ENCODE results near the gene CCDC167. TPM values are rescaled to one million over a fixed set of nuclear protein-coding genes. Genes with fewer than 3 reads are reported as not detected.

The CCDC167 gene
- total RNA-seq, 2 experiments from 2014 or later = 81.4 to 138 TPM

DNA sequence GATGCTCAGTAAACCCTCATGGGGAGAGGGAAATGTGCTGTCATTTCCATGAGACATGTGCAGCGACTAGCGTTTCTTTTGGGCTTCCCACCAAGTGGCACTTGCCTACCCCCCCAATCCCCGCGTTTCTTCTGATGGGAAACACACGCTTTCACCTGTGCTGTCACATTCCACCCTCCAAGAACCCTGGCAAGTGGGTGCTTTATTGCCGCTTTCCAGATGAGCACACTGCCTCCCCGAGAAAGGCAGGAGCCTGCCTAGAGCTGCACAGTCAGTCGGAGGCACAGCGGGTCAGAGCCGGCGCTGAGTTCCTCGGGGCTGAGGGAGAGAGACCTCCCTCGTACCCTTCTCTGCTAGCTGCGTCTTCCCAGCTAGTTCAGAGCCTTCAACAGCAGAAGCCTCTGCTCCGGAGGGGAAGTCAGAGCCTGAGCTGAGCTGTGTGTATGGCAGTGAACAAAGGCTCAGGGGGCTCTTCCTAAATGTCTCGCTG lies 12.3 kb upstream of the CCDC167 start:
- Histone ChIP-seq H3K9me3 (ENCODE audit: low read length) (no peaks in the 10 kb centered on the region), H3K4me3 (ENCODE audit: low read depth, low read length, poor library complexity, severe bottlenecking) (no peak overlapping the region), H3K4me2 (ENCODE audit: low read length) (no peak overlapping the region), H3K36me3 (ENCODE audit: insufficient read depth, low read length) (no peaks in the 10 kb centered on the region), H3K27ac (ENCODE audit: low read depth, low read length, poor library complexity, severe bottlenecking) (no peak overlapping the region), H4K20me1 (ENCODE audit: insufficient read depth, low read length) (no peaks in the 10 kb centered on the region), H2AFZ (ENCODE audit: low read length) (no peak overlapping the region), H3K9me2 (ENCODE audit: insufficient read depth, low read length) (no peaks in the 10 kb centered on the region), H3K4me1 (ENCODE audit: insufficient read depth, low read length, poor library complexity, severe bottlenecking) (peaks cover 20% of the 10 kb centered on the region), H3K79me2 (ENCODE audit: insufficient read depth, low read depth, low read length) (no peaks in the 10 kb centered on the region)
- TF ChIP-seq EZH2phosphoT487 (IDR thresholded peaks at IDR 0.05; ENCODE audit: borderline replicate concordance, low read depth, low read length) (no peak), CTCF (conservative IDR thresholded peaks at IDR 0.05; ENCODE audit: low read length) (no peak)
- no TSS peak for BruUV-seq (replicated peaks)
- POLR2A ChIA-PET = interaction anchor here (0.7 to 1.5 kb wide), 2 partner anchors 11 to 48 kb away, joined by 5 to 6 read pairs; no protein-coding TSS in a partner anchor
- CTCF ChIA-PET (ENCODE audit: unreplicated experiment) = no interaction called here
- DNase-seq (ENCODE audit: low spot score) = no peak
- intact Hi-C loops (cut with micrococcal nuclease; ENCODE audit: unreplicated experiment) = no loop called here

GRCh38 chr6:37511201-37511600 lies 11.5 kb upstream of the CCDC167 start:
- POLR2A ChIA-PET = no interaction called here

More at GRCh38 chr6:37511201-37511600, 11.5 kb upstream of the CCDC167 start:
- no peaks in the 10 kb centered on the region for H3K36me3 ChIP-seq (ENCODE audit: insufficient read depth, low read length)
- H3K9me2 ChIP-seq (ENCODE audit: insufficient read depth, low read length) = no peaks in the 10 kb centered on the region
- BruUV-seq (replicated peaks) = no TSS peak
- intact Hi-C loops (cut with micrococcal nuclease; ENCODE audit: unreplicated experiment) = no loop called here
- DNase-seq (ENCODE audit: low spot score) = no peak
- no peak for TF ChIP-seq CTCF (conservative IDR thresholded peaks at IDR 0.05; ENCODE audit: low read length)
- no peak for TF ChIP-seq EZH2phosphoT487 (IDR thresholded peaks at IDR 0.05; ENCODE audit: borderline replicate concordance, low read depth, low read length)
- H3K4me1 ChIP-seq (ENCODE audit: insufficient read depth, low read length, poor library complexity, severe bottlenecking) = peaks cover 14% of the 10 kb centered on the region
- no peak overlapping the region for H2AFZ ChIP-seq (ENCODE audit: low read length)
- H3K4me3 ChIP-seq (ENCODE audit: low read depth, low read length, poor library complexity, severe bottlenecking) = no peak overlapping the region
- H3K9me3 ChIP-seq (ENCODE audit: low read length) = no peaks in the 10 kb centered on the region
- no peak overlapping the region for H3K4me2 ChIP-seq (ENCODE audit: low read length)
- CTCF ChIA-PET (ENCODE audit: unreplicated experiment) = no interaction called here
- no peaks in the 10 kb centered on the region for H3K79me2 ChIP-seq (ENCODE audit: insufficient read depth, low read depth, low read length)
- H3K27ac ChIP-seq (ENCODE audit: low read depth, low read length, poor library complexity, severe bottlenecking) = no peak overlapping the region
- H4K20me1 ChIP-seq (ENCODE audit: insufficient read depth, low read length) = no peaks in the 10 kb centered on the region

Data from OCI-LY7 (cell line).